Breast epithelium (tissue), 3 donors: ENCODE results near the gene PEX13.

ENCODE experiments used
- CTCF ChIP-seq, 3 donors: fragments of 450-650 bp; IDR thresholded peaks; one replicate each; pipeline ENCODE4 v1.5.1; 2016 to 2017; ENCODE audit warnings: antibody characterized with exemption in 3 of 3, mild to moderate bottlenecking in 3 of 3, moderate library complexity in 3 of 3
- POLR2A ChIP-seq: fragments of 450-650 bp; IDR thresholded peaks from one replicate; pipeline ENCODE4 v1.6.1; 2016; ENCODE audit warnings: antibody characterized with exemption, mild to moderate bottlenecking, moderate library complexity
- POLR2AphosphoS5 ChIP-seq, 3 donors: sonication (generic); formaldehyde crosslinking; IDR thresholded peaks; one replicate each; pipeline ENCODE4 v1.6.1; 2017; ENCODE audit warnings: antibody characterized with exemption in 3 of 3

GRCh38 chr2:60991644-60992043 lies 25.9 kb upstream of the PEX13 start:
- TF ChIP-seq CTCF (IDR thresholded peaks at IDR 0.05), result no peak
- TF ChIP-seq POLR2A, result no peak
- no peak for TF ChIP-seq POLR2AphosphoS5 (IDR thresholded peaks at IDR 0.05)
